Loucy (cell line): ENCODE data around the gene SAE1.

ENCODE experiments used
- H2AFZ ChIP-seq: fragments of 200-600 bp; sonication (generic); 2 replicates; pipeline ENCODE4 v1.6.0; 2016; ENCODE audit warnings: antibody characterized with exemption, mild to moderate bottlenecking, low read length, moderate library complexity
- H3F3A ChIP-seq: fragments of 200-600 bp; 2 replicates; pipeline ENCODE4 v1.6.0; 2016; ENCODE audit warnings: antibody characterized with exemption, low read depth, mild to moderate bottlenecking
- H3K27me3 ChIP-seq: fragments of 200-600 bp; sonication (generic); 2 replicates; pipeline ENCODE4 v1.6.1; 2014; ENCODE audit warnings: low read length, mild to moderate bottlenecking; ENCODE audit not compliant: insufficient read depth, poor library complexity, severe bottlenecking
- H3K36me3 ChIP-seq: fragments of 200-600 bp; sonication (generic); 2 replicates; pipeline ENCODE4 v1.6.1; 2016; ENCODE audit warnings: low read length; ENCODE audit not compliant: insufficient read depth
- H3K4me1 ChIP-seq: fragments of 200-600 bp; sonication (generic); 2 replicates; pipeline ENCODE4 v1.5.1; 2014; ENCODE audit warnings: low read length, mild to moderate bottlenecking; ENCODE audit not compliant: insufficient read depth, poor library complexity, severe bottlenecking
- H3K4me2 ChIP-seq: fragments of 200-600 bp; sonication (generic); 2 replicates; pipeline ENCODE4 v1.6.0; 2014; ENCODE audit warnings: antibody characterized with exemption, low read length, low read depth, mild to moderate bottlenecking; ENCODE audit not compliant: poor library complexity, severe bottlenecking
- H3K4me3 ChIP-seq: fragments of 200-600 bp; sonication (generic); 2 replicates; pipeline ENCODE4 v1.5.1; 2014; ENCODE audit warnings: low read length, mild to moderate bottlenecking, mixed read lengths; ENCODE audit not compliant: poor library complexity, severe bottlenecking
- H3K79me2 ChIP-seq: fragments of 200-600 bp; sonication (generic); 2 replicates; pipeline ENCODE4 v1.6.1; 2014; ENCODE audit warnings: low read length; ENCODE audit not compliant: insufficient read depth
- H3K9ac ChIP-seq: fragments of 200-600 bp; sonication (generic); 2 replicates; pipeline ENCODE4 v1.6.0; 2014; ENCODE audit warnings: mild to moderate bottlenecking, low read depth, low read length, moderate library complexity; ENCODE audit not compliant: poor library complexity, severe bottlenecking
- H3K9me2 ChIP-seq: fragments of 200-600 bp; sonication (generic); replicated peaks from 2 replicates; pipeline ENCODE4 v1.6.1; 2016; ENCODE audit warnings: low read depth, low read length, mixed read lengths
- H3K9me3 ChIP-seq: fragments of 200-600 bp; sonication (generic); 2 replicates; pipeline ENCODE4 v1.6.1; 2014; ENCODE audit warnings: mild to moderate bottlenecking, antibody characterized with exemption, low read length, low read depth; ENCODE audit not compliant: insufficient read depth
- H4K20me1 ChIP-seq: fragments of 200-600 bp; sonication (generic); 2 replicates; pipeline ENCODE4 v1.6.0; 2014; ENCODE audit warnings: antibody characterized with exemption, low read length, mild to moderate bottlenecking; ENCODE audit not compliant: insufficient read depth, poor library complexity, severe bottlenecking
- EZH2phosphoT487 ChIP-seq: fragments of 200-600 bp; IDR thresholded peaks from 2 replicates; pipeline ENCODE4 v1.6.1; 2018; ENCODE audit warnings: antibody characterized with exemption, mild to moderate bottlenecking, moderate library complexity, borderline replicate concordance
- TF ChIP-seq, protein P1 (sequence below): fragments of 200-600 bp; sonication (generic); conservative IDR thresholded peaks from 2 replicates; pipeline ENCODE4 v1.5.1; 2014; ENCODE audit warnings: mild to moderate bottlenecking, antibody characterized with exemption, low read length

Gene SAE1

DNA sequence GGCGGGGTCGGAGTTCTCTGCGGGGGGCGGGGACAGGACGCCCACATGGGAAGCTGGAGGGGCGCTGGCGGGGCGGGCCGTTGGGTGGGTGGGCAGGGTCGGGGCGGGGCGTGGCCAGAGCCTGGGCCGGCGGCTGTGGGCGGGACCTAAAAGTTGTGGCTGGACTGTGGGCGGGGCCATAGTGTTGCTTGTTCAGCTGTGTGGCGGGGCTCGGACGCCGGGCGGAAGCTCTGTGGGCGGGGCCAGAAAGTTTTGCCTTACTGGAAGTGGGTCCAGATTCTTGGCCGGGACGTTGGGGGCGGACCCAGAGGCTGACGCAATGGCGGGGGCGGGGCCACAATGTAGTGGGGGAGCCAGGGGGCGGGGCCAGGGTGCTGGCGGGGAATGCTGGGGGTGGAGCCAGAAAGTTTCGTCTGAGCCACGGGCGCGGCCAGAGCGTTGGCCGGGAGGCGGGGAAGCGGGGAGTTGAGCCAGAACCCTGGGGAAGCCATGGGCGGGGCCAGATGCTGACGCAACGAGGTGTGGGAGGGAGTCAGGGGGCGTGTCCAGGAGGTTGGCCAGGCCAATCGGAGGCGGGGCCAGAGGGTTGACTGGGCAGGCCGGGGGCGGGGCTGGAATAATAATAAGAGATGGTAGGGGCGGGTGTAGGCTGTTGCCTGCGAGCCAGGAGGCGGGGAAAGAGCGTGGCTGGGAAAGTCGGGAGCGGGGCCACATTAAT is 126.2 kb downstream of the SAE1 start:
- no peaks in the 10 kb centered on the region for H3K27me3 ChIP-seq
- H3K36me3 ChIP-seq, result peaks cover 5% of the 10 kb centered on the region; the same call in 1 of the 2 replicates
- no peaks in the 10 kb centered on the region for H3K9me2 ChIP-seq
- H3K4me2 ChIP-seq, result peak overlapping the region; percentile 100
- H4K20me1 ChIP-seq, result no peaks in the 10 kb centered on the region
- peaks cover 22% of the 10 kb centered on the region for H3K4me1 ChIP-seq
- TF ChIP-seq, protein P1, sequence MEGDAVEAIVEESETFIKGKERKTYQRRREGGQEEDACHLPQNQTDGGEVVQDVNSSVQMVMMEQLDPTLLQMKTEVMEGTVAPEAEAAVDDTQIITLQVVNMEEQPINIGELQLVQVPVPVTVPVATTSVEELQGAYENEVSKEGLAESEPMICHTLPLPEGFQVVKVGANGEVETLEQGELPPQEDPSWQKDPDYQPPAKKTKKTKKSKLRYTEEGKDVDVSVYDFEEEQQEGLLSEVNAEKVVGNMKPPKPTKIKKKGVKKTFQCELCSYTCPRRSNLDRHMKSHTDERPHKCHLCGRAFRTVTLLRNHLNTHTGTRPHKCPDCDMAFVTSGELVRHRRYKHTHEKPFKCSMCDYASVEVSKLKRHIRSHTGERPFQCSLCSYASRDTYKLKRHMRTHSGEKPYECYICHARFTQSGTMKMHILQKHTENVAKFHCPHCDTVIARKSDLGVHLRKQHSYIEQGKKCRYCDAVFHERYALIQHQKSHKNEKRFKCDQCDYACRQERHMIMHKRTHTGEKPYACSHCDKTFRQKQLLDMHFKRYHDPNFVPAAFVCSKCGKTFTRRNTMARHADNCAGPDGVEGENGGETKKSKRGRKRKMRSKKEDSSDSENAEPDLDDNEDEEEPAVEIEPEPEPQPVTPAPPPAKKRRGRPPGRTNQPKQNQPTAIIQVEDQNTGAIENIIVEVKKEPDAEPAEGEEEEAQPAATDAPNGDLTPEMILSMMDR, result no peak
- TF ChIP-seq EZH2phosphoT487, result no peak
- peaks cover 25% of the 10 kb centered on the region for H3K79me2 ChIP-seq
- H3K9me3 ChIP-seq, result no peaks in the 10 kb centered on the region
- peak overlapping the region; percentile 91 for H3K9ac ChIP-seq
- H3F3A ChIP-seq, result no peaks in the 10 kb centered on the region
- no peak overlapping the region; the same call in 1 of the 2 replicates for H2AFZ ChIP-seq
- H3K4me3 ChIP-seq, result peak overlapping the region; percentile 93

DNA sequence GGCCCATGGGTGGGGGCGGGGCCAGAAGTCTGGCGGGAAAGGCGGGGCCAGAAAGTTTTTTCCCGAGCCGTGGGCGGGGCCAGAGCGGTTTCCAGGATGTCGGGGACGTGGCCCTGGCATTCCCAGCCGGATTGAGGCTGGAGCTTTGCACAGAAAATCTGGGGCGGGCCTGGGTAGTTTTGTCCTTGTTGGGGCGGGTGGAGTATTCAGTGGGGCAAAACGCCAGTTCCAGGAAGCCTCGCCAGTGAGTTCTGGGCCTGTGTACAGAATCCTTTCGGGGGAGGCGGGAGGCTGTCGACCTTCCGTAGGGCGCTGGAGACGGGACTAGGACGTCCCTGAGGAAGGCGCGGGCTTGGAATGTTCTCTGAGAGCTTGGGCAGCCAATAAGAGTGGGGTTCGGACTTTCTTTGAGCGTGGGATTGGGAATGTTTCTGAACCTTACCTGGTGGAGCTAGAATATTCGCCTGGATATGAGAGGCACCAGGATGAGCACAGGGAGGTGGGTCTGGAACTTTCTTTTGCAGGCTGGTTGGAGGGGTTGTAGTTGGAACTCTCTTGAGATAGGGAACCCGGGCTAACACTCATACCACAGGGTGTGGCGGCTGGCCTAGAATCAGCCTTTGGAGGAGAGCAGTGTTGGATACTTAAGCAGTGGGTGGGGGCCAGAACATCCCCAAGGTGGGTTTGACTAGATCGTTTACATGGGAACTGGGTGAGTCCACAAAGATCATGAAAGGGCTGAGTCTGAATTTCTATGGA is 127.0 kb downstream of the SAE1 start:
- no peak for TF ChIP-seq EZH2phosphoT487
- TF ChIP-seq, protein P1, result no peak
- Histone ChIP-seq H4K20me1 (no peaks in the 10 kb centered on the region), H3K4me2 (peak overlapping the region; percentile 100), H3K9me3 (no peaks in the 10 kb centered on the region), H3K79me2 (peaks cover 25% of the 10 kb centered on the region), H3K27me3 (no peaks in the 10 kb centered on the region), H3F3A (no peaks in the 10 kb centered on the region), H3K36me3 (peaks cover 5% of the 10 kb centered on the region; the same call in 1 of the 2 replicates), H3K4me1 (peaks cover 22% of the 10 kb centered on the region), H2AFZ (peak overlapping the region; percentile 72; the same call in 1 of the 2 replicates), H3K4me3 (peak overlapping the region; percentile 93), H3K9me2 (no peaks in the 10 kb centered on the region), H3K9ac (peak overlapping the region; percentile 90)

DNA sequence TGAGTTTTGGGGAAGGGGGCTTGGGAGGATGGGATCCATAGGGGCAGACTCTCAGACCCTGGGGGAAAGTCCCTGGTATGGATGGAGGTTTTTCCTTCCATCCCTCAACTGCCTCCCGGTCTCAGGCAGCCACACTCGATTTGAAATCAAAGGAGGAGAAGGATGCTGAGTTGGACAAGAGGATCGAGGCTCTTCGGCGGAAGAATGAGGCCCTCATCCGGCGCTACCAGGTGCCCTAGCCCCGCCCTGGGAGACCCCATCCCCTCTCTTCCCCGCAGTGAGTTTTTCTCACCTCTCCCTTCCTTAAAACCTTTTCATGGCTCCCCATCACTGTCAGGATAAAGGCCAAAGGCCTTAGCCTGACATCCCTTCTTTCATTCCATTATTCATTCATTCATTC is 127.8 kb downstream of the SAE1 start:
- Histone ChIP-seq H3K4me1 (peaks cover 22% of the 10 kb centered on the region), H3K79me2 (peaks cover 25% of the 10 kb centered on the region), H3K9me3 (no peaks in the 10 kb centered on the region), H3K4me2 (peak overlapping the region; percentile 100), H3K9ac (peak overlapping the region; percentile 90), H3K9me2 (no peaks in the 10 kb centered on the region), H4K20me1 (no peaks in the 10 kb centered on the region), H3K36me3 (peaks cover 5% of the 10 kb centered on the region; the same call in 1 of the 2 replicates), H2AFZ (no peak overlapping the region), H3K4me3 (peak overlapping the region; percentile 93), H3F3A (no peaks in the 10 kb centered on the region), H3K27me3 (no peaks in the 10 kb centered on the region)
- no peak for TF ChIP-seq EZH2phosphoT487
- TF ChIP-seq, protein P1, result no peak
